HPDE6-E6E7 (cell line): ENCODE results near the gene MARK3.
"Not testable (repeated sequence)": the region's sequence is repeated elsewhere in the genome, so short reads cannot be mapped to it uniquely, and the experiment has no call there.

Source experiments
- DNase-seq: peaks from one replicate; pipeline ENCODE4 v3.0.0; 2011; ENCODE audit warnings: missing footprints; ENCODE audit errors: extremely low spot score

Gene MARK3

DNA sequence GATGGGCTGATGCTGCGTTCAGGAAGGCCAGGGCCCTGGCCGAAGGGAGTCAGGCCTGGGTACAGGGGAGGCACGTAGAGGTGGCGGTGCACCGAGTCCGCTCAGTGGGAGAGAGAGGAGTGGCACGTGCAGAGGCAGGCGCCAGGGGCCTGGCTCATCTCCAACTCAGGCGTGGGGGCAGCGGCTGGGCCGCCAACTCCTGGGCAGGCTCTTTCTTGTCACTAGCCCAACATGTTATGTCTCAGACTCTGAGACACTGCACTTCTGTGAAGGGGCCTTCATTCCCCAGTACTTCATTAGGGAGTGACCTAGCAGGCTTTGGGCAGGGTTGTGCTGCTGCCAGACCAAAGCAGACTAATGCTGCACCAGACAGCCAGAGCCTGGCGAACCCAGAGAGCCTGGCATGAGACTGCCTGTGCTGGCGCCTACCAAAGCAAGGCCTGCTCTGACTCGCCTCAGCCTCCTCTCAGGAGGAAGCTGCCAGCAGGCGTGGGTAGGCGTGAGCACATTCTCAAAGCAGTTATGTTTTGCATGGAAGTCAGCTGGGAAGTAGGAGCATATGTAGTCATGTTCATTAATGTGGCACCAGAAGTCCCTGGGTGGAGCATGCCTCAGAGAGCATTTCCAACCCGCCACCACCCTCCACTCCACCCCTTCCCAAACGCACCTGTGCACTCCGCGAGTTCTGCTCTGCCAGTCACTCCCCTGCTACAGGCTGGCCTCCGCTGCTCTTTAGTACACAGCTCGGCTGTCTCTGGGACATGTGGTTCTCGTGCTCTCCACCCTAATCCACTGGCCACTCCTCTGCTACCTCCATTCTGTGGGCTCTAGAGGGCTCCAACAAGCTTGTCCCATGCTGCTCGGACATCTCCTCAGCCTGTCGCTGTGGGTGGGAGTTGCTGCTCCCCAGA lies 127.7 kb downstream of the MARK3 start:
- DNase-seq = peak; percentile 98

DNA sequence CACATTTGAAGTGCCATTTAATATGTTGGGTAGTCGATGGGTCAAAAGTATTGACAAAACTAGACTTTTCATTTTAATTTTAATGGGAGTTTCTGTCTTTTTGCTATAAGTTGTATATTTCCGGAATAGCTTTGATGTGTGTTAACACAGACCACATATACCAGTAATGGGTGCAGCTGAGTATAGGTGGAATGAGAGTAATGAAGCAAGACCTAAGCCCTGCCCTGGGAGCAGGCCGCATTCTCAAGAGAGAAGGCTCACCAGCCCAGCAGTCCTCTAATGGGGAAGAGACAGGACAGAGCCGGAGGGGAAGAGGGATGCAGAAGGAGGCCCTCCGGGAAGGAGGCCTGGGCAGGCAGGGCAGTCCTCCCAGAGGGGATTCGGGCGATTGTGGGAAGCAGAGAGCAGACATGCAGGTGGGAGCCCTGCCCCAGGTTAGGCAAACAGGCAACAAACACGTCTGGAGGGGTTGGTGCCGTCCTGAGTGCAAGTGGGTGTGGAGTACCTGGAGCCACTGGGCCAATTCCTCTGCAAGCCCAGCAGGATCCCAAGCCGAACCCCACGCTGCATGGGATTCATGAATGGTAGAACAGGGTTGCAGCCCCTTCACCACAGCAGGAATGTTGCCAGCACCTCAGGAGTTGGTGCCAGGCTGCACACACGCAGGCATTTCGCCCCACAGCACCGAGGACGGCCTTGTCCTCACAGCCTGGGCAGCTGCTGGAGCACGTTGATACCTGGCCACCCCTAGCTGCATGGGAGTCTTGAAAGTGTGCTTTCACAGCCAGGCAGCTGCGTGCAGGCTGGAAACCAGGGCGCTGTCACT lies 129.6 kb downstream of the MARK3 start:
- no peak for DNase-seq

DNA sequence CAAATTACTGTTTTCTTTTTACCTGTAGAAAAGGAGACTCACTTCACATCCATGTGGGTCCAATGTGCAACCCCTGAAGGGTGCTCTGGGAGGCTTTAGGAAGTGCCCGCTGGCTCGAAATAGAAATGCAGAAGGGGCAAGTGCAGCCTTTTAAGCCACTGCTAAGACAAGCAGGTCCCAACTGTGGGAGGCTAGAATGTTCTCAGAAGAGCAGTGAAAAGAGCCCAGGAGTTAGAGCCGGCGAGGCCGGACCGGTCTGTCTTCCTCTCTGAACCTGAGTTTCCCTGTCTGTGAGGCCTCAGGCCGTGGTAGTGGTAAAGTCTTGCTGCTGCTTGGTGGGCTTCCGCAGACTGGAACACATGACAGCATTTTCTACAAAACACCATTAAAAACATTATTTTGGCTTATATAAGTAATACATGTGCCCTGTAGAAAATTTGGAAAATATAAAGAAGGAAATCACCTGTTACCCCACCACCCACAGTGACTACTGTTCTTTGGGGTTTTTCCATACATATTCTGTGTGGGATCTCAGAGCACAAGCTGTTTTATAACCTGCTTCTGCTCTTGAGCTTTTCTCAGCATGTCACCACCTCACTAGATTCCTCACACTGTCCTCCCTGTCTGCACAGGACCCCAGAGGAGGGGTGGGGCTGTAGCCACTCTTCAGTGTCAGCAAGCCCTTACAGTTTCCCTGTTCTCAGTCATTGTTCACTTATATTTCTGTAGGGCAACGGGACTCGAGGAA lies 131.4 kb downstream of the MARK3 start:
- DNase-seq = no peak

GRCh38 chr14:103517174-103517566 lies 132.0 kb downstream of the MARK3 start:
- no peak for DNase-seq

DNA sequence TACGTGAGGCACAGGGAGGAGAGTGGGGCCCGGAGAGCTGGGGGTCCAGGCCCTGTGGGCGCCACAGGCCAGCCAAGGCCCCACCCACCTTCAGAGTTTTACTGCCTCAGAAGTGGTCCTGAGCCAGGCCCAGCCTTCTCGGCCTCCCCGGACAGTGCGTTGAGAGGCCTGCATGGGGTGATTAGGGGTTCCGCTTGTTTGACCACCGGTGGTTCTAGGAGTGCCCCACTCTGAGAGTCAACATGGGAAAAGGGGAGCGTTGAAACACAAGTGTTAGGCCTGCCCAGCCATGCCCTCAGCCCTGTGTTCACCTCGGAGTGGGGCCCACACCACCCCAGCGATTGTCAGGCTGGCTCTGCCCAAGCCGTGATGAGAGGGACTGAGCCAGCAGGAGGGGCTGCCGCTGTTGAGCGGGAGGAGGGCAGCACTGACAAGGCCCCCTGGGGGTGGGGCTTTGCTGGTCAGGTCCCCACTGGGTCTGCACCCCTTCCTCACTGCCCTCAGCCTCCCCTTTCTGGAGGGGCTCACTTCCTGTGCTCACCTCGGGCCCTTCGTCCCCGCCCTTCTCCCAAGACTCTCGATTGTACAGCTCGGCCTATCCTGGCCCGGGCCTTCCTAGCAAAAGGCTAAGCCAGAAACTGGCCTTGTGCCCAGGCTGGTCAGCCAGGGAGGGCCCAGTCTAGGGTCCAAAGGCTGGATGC lies 132.7 kb downstream of the MARK3 start:
- DNase-seq = no peak

DNA sequence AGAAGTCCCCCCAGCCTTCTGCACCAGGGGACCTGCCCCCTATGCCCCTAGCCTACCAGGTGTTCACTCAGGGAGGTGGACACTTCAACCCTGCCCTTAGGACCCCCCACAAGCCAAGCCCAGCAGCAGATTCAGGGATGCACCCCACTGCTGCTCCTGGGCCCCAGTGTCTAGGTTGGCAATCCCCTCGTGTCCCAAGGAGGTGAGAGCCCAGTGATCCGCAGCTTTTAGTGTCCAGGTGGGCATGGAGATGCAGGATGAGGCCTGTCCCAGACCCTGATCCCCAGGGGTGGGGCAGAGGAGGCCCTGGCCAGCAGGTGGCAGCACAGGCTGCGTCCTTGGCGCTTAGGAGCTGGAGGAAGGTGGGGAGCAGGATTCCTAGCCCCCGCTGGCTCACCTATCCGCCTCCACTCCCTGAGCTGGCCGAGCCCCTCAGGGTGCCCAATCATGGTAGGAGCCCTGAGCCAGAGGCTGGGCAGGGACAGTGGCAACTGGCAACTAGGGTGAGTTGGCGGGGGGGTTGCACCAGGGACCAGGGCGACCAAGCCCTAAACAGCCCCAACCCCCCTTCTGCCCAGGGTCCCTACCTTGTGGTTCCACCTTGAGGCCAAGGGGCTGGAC lies 133.3 kb downstream of the MARK3 start:
- DNase-seq = peak; percentile 88

DNA sequence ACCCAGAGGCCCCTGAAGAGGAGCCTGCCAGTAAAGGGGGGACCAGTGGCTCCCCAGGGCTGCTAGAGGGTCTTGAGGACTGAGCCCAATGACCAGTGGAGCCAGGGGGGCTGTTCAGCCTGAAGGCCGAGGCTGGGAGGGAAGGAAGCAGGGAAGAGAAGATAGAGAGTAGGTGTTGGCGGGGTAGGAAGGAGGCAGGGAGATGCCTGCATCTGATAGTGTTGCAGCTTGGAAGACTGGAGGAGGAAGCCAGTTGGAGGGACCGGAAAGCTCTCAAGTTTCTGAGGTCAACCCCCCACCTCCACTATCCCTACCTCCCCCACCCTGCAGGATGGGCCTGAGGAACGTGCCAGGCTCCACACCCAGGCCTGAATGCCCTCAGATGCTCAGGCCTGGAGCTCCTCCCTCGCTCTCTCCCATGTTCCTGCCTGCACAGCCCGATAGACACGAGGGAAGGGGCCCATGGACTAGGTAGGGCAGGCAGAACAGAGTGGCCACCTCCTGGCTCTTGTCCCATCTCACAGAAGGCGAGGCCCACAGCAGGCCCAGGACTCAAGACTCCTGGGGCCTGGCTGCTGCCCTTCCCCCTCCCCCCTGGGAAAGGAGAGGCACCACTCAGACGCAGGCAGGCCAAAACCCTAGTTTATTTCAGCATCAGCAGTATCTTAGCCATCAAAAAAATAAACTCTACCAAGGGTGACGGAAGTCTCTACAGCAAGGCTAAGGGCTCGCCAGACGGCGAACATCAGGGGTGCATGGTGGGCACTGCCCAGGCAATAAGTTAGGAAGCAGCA lies 134.0 kb downstream of the MARK3 start:
- DNase-seq = peak; percentile 71

DNA sequence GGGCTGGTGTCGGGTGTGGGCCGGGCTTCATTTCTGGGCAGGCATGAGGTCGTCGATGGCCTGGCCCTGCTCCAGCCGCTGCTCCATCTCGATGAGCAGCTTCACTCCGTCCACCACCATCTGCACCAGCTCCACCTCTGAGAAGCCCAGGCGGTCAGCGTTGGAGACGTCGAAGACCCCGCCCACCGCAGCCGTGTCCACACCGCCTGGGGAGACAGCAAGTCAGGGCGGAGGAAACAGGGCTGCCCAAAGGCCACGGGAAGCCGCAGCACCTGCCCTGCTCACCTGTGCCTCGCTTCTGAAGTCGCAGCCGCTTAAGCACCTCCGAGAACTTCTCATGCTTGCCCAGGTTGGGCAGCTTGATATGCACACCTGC lies 134.6 kb downstream of the MARK3 start:
- DNase-seq = no peak

GRCh38 chr14:103520269-103520656 lies 135.0 kb downstream of the MARK3 start:
- DNase-seq = no peak

- no peak for DNase-seq
Measured at GRCh38 chr14:103520657-103521437, 135.6 kb downstream of the MARK3 start.

DNA sequence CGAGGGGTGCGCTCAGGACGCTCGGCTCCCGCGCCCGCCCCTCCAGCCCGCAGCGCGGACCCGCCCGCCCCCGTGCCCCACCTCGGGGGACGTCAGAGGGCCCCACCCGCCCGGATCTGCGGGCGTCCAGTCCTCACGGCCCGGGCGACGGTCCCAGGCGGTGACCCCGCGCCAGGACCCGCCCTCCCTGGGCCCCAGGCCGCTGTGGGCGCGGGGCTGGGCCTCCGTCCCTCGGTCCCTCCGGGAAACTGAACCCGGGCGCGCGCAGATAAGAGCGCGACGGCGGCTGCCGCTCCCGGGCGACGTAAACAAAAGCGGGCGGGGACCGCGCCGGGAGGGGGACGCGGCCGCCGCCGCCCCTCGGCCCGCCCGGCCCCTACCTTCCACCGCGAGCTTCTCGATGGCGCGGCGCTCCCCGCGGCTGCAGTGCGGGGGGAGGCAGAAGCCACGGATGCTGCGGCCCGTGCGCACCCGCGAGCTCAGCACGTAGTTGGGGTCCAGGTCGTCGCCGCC lies 136.3 kb downstream of the MARK3 start:
- no peak for DNase-seq

DNA sequence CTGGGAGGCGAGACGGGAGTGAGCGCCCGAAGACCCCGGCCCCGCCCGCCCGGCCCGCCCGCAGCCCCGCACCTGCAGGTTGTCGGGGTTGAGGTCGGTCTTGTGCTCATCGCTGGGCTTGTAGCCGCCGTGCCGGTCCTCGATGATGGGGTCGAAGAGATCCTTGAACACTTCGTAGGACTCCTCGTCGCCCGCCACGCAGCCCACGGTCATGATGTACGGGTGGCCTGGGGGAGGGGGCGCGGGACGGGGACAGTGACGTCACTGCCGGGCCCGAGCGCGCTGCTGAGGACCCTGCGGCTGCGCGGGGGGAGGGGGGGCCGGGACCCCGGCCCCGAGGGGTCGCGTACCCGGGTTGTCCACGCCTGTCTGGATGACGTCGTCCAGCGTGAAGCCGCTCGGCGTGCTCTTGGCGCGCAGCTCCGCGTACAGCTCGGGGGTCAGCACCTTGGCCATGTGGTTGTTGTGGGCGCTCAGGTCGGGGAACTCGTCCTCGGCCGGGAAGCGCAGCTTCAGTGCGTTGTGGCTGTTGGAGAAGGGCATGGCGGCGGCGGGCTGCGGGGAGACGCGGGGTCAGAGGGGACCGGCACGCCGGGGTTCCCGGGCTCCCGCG lies 136.8 kb downstream of the MARK3 start:
- no peak for DNase-seq

- peak; percentile 79 for DNase-seq
Measured at GRCh38 chr14:103522649-103523574, 137.7 kb downstream of the MARK3 start, which contains the start of gene CKB. CKB (minus strand) TSS chr14:103522830; CDS start chr14:103522493, 337 bp downstream.

DNA sequence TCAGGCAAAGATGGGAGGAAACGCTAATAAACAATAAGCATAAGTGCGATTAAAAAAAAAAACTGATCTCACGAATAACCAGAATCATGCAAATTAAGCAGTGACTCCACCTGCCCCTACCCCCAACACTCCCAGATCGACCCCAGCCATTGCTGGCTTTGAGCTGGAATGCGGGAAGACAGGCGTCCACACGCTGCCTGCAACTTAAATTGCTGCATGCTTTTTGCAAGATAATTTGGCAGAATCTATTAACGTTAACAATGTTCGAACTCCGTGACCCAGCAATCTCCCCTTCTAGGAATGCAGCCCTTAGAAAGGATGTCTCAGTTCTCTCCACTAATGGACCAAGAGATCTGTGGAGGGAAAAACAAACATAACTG lies 138.3 kb downstream of the MARK3 start:
- DNase-seq = no peak

DNA sequence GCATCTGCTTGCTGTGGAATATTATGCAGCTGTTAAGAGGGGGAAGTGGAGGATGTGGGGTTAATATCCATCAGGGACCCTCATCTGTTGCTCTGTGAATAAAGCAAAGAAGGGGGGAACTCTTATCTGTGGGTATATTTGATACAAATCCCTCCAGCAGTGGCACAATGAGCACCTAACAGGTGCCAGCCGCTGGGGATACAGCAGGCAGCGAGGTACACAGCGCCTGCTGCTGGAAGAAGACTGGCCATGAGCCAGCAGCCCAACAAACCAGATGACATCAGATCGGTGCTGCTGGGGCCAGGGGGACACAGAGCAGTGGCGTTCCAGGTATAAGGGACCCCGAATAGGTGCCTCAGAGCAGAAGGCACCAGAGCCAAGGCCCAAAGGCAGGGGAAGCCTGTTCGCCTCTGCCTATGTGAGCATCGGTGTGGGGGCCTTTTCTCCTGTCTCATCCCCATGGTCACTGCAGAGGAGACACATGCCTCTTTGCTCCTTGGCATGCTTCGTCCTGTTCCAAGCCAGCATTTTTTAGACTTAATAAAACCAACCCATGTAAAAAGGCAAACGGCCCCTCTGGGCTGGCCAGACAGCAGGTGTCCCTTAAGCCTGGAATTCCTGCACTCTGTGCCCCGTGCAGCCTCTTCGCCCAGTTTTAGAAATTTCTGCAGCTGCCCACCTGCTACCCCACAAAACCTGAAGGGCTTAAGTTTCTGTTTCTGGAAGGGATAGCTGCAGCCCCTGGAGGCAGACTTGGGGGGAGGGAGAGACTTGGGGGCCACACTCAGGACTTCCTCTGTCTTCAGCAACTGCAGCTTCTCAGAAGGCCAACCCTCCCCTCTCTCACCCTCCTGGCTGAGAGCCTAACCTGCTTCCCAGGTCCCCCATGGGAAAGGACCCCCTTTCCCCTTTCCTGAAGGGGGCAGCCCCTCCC lies 139.1 kb downstream of the MARK3 start:
- DNase-seq = no peak

DNA sequence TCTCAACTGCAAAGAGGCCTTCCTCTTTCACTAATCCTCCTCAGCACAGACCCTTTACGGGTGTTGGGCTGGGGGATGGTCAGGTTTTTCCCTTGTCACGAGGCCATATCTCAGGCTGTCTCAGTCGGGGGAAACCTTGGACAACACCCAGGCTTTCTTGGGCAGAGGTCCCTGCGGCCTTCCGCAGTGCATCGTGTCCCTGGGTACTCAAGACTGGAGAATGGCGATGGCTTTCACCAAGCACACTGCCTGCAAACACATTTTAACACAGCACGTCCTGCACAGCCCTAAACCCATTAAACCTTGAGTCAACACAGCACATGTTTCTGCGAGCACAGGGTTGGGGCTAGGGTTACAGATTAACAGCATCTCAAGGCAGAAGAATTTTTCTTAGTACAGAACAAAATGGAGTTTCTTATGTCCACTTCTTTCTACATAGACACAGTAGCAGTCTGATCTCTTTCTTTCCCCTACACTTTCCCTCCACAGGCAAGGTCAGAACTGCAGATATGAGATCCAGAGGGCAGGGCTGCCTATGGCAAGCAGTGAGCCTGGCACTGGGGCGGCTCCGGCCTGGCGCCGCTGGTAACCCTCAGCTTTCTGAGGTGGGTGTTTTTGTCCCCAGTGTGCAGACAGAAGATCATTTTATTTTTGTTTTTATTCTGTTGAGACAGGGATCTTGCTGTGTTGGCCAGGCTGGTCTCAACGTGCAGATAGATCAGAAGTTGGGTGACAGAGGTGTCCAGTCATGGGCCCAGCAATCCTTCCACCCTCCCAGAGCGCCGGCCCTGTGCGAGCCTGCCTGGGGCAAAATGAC lies 140.4 kb downstream of the MARK3 start:
- DNase-seq = not testable (repeated sequence)
